Lower leg skin (tissue), 4 donors: ENCODE results near the gene FAM186B. TPM values are rescaled to one million over a fixed set of nuclear protein-coding genes. Genes with fewer than 3 reads are reported as not detected.

Source experiments
- DNase-seq, 2 donors: peaks; one replicate each; pipeline ENCODE4 v3.0.0-alpha.2; 2019; ENCODE audit warnings: low spot score in 2 of 2
- H3K4me3 ChIP-seq: fragments of 200-600 bp; sonication (generic); 2 replicates; pipeline ENCODE4 v1.5.1; 2017; ENCODE audit warnings: mild to moderate bottlenecking, low read depth; ENCODE audit not compliant: poor library complexity, severe bottlenecking
- CTCF ChIP-seq, 3 donors: fragments of 450-650 bp; IDR thresholded peaks; one replicate each; pipeline ENCODE4 v1.5.1; 2016; ENCODE audit warnings: antibody characterized with exemption in 3 of 3, mild to moderate bottlenecking in 3 of 3, moderate library complexity in 2 of 3
- POLR2A ChIP-seq, 2 donors: fragments of 450-650 bp; IDR thresholded peaks; one replicate each; pipeline ENCODE4 v1.6.1; 2016 to 2017; ENCODE audit warnings: antibody characterized with exemption in 2 of 2, mild to moderate bottlenecking in 1 of 2, moderate library complexity in 1 of 2
- WGBS, 2 donors: methylation state at CpG; one replicate each; pipeline ENCODE4 v1.1.5; 2018; 5-methylcytosine and 5-hydroxymethylcytosine counted together
- intact Hi-C: fragments of 100-400 bp; cut with DNase I; formaldehyde crosslinking; loops from one replicate; pipeline ENCODE4 v1.15.0; 2023; ENCODE audit warnings: low total_unique reads
- total RNA-seq, 4 donors: library from RNA; depleted of rRNA; stranded (reverse); fragments of >200 nt; gene quantifications; one replicate each; pipeline ENCODE4 v1.1.0, GENCODE V29; 2016

Gene FAM186B
- total RNA-seq, 4 donors from 2014 or later, result 0.21 to 1.1 (median 0.57) TPM

GRCh38 chr12:49560695-49561094, 44.7 kb downstream of the FAM186B start:
- no peak for DNase-seq
- intact Hi-C loops, result no loop called here
- 90 to 91% methylated on average over 7 of the region's 7 CpGs for WGBS, 2 donors
- TF ChIP-seq CTCF (IDR thresholded peaks at IDR 0.05) (no peak), POLR2A (IDR thresholded peaks at IDR 0.05) (no peak)
- no peak overlapping the region for H3K4me3 ChIP-seq

- no peak overlapping the region for H3K4me3 ChIP-seq
- DNase-seq, result peak in 1 of 2 donors; percentile 82
- intact Hi-C loops, result no loop called here
- no peak for TF ChIP-seq CTCF (IDR thresholded peaks at IDR 0.05)
- no peak for TF ChIP-seq POLR2A (IDR thresholded peaks at IDR 0.05)
- 92 to 95% methylated on average over 17 of the region's 17 CpGs for WGBS, 2 donors
Observed at GRCh38 chr12:49559011-49559675, 46.3 kb downstream of the FAM186B start.

GRCh38 chr12:49558526-49558925, 46.9 kb downstream of the FAM186B start:
- no peak overlapping the region for H3K4me3 ChIP-seq
- TF ChIP-seq POLR2A (IDR thresholded peaks at IDR 0.05) (no peak), CTCF (IDR thresholded peaks at IDR 0.05) (no peak)
- no peak for DNase-seq
- intact Hi-C loops, result no loop called here
- 90 to 95% methylated on average over 13 of the region's 13 CpGs for WGBS, 2 donors

- 53 to 84% methylated on average over 7 of the region's 7 CpGs for WGBS, 2 donors
- no peak for TF ChIP-seq POLR2A (IDR thresholded peaks at IDR 0.05)
- no peak for TF ChIP-seq CTCF (IDR thresholded peaks at IDR 0.05)
- H3K4me3 ChIP-seq, result no peak overlapping the region
- intact Hi-C loops, result no loop called here
- DNase-seq, result no peak
Observed at GRCh38 chr12:49557917-49558215, 47.6 kb downstream of the FAM186B start.

GRCh38 chr12:49557187-49557916, 48.1 kb downstream of the FAM186B start:
- intact Hi-C loops, result no loop called here
- no peak for TF ChIP-seq POLR2A (IDR thresholded peaks at IDR 0.05)
- no peak for TF ChIP-seq CTCF (IDR thresholded peaks at IDR 0.05)
- 88 to 93% methylated on average over 16 to 18 of the region's 18 CpGs for WGBS, 2 donors

More at GRCh38 chr12:49557187-49557916, 48.1 kb downstream of the FAM186B start:
- no peak overlapping the region for H3K4me3 ChIP-seq
- no peak for DNase-seq
